Stomach (tissue), 9 donors: ENCODE results near the gene STXBP5L. TPM values are rescaled to one million over a fixed set of nuclear protein-coding genes. Genes with fewer than 3 reads are reported as not detected.

Experiments
- DNase-seq, 2 donors: peaks; one replicate each; pipeline versions ENCODE4 v3.0.0 to v3.0.0-alpha.2; 2013 to 2019
- H3K27ac ChIP-seq, 5 donors: fragments of 200-600 bp in 4 of 5; sonication (generic) in 4 of 5; one replicate each; pipeline ENCODE4 v1.5.1; 2013 to 2019; ENCODE audit warnings: mild to moderate bottlenecking in 1 of 5, moderate library complexity in 1 of 5
- H3K27me3 ChIP-seq, 3 donors: fragments of 200-600 bp; sonication (generic); one replicate each; pipeline ENCODE4 v1.5.1; 2017 to 2019; ENCODE audit warnings: mixed run types in 1 of 3
- H3K36me3 ChIP-seq, 4 donors: fragments of 200-600 bp; sonication (generic); 1 replicate in 3 of 4; 2 replicates in 1 of 4; pipeline ENCODE4 v1.5.1; 2016 to 2019
- H3K4me1 ChIP-seq, 4 donors: fragments of 200-600 bp; sonication (generic); one replicate each; pipeline ENCODE4 v1.5.1; 2016 to 2019
- H3K4me3 ChIP-seq, 4 donors: fragments of 200-600 bp; sonication (generic) in 3 of 4; one replicate each; pipeline ENCODE4 v1.5.1; 2016 to 2019; ENCODE audit warnings: mild to moderate bottlenecking in 1 of 4
- H3K9me3 ChIP-seq, 4 donors: fragments of 200-600 bp; sonication (generic); one replicate each; pipeline ENCODE4 v1.5.1; 2016 to 2019
- CTCF ChIP-seq, 7 experiments: fragments of 450-650 bp in 4 of 7; fragments of 200-600 bp in 3 of 7; sonication (generic) in 3 of 7; IDR thresholded peaks; one replicate each; pipeline ENCODE4 v1.5.1; 2016 to 2019; ENCODE audit warnings: antibody characterized with exemption in 7 of 7, control low read depth in 2 of 7, mild to moderate bottlenecking in 1 of 7
- EP300 ChIP-seq: sonication (generic); formaldehyde crosslinking; IDR thresholded peaks from one replicate; pipeline ENCODE4 v1.6.1; 2017; ENCODE audit warnings: antibody characterized with exemption
- POLR2A ChIP-seq, 4 donors: fragments of 450-650 bp; IDR thresholded peaks; one replicate each; pipeline ENCODE4 v1.6.1; 2016; ENCODE audit warnings: antibody characterized with exemption in 4 of 4, control low read depth in 2 of 4, mild to moderate bottlenecking in 1 of 4, moderate library complexity in 1 of 4
- POLR2AphosphoS5 ChIP-seq, 3 donors: sonication (generic); formaldehyde crosslinking; IDR thresholded peaks; one replicate each; pipeline ENCODE4 v1.6.1; 2016; ENCODE audit warnings: antibody characterized with exemption in 3 of 3
- WGBS, 5 donors: extraction: QIAGEN DNeasy Blood & Tissue Kit in 3 of 5; methylation state at CpG; one replicate each; pipeline versions ENCODE4 v1.1.5 to v1.1.7; 2013 to 2018; 5-methylcytosine and 5-hydroxymethylcytosine counted together
- intact Hi-C: fragments of 100-400 bp; cut with DNase I; formaldehyde crosslinking; loops from one replicate; pipeline ENCODE4 v1.15.1; 2023; ENCODE audit warnings: low total_unique reads
- polyA plus RNA-seq, 3 donors: library from polyadenylated mRNA; stranded (reverse); fragments of 200-250 nt; gene quantifications; one replicate each; pipeline ENCODE4 v1.2.3, GENCODE V29; 2013
- total RNA-seq, 5 donors: library from RNA; depleted of rRNA; stranded (reverse); fragments of >200 nt; gene quantifications; one replicate each; pipeline versions ENCODE4 v1.1.0 to v1.2.3, GENCODE V29; 2014 to 2016
- donor health status: healthy with polysubstance abuse.
- donor health status: Bipolar disorder and iron deficiency.
- donor health status: healthy.

STXBP5L gene
- total and polyA plus RNA-seq, 8 donors: 0.08 to 12.8 (median 0.42) TPM

GRCh38 chr3:120928991-120929390 lies 21.0 kb downstream of the STXBP5L start:
- WGBS, 5 donors: 79 to 94% (median 86%) methylated on average over 1 of the region's 1 CpG

GRCh38 chr3:120931593-120931992 lies 23.6 kb downstream of the STXBP5L start:
- no peaks in the 10 kb centered on the region for H3K4me1 ChIP-seq
- TF ChIP-seq POLR2AphosphoS5 (IDR thresholded peaks at IDR 0.05): no peak
- no peak for TF ChIP-seq POLR2A (IDR thresholded peaks at IDR 0.05)
- TF ChIP-seq EP300: no peak
- TF ChIP-seq CTCF (IDR thresholded peaks at IDR 0.05): no peak
- 56 to 77% (median 66%) methylated on average over 2 of the region's 2 CpGs for WGBS, 5 donors
- no peak overlapping the region for H3K4me3 ChIP-seq
- H3K36me3 ChIP-seq: no peaks in the 10 kb centered on the region
- peaks cover 0 to 12% (median 9%) of the 10 kb centered on the region in 4 donors for H3K9me3 ChIP-seq
- H3K27ac ChIP-seq: no peak overlapping the region
- no peaks in the 10 kb centered on the region for H3K27me3 ChIP-seq
- intact Hi-C loops: no loop called here
- DNase-seq: no peak

More at GRCh38 chr3:120928991-120929390, 21.0 kb downstream of the STXBP5L start:
- Histone ChIP-seq H3K4me3 (no peak overlapping the region), H3K27me3 (no peaks in the 10 kb centered on the region), H3K27ac (no peak overlapping the region), H3K4me1 (no peaks in the 10 kb centered on the region), H3K36me3 (no peaks in the 10 kb centered on the region), H3K9me3 (peaks cover 0 to 33% (median 22%) of the 10 kb centered on the region in 4 donors)
- no peak for TF ChIP-seq POLR2AphosphoS5 (IDR thresholded peaks at IDR 0.05)
- no peak for TF ChIP-seq POLR2A (IDR thresholded peaks at IDR 0.05)
- TF ChIP-seq CTCF (IDR thresholded peaks at IDR 0.05): no peak
- no peak for TF ChIP-seq EP300
- DNase-seq: no peak
- intact Hi-C loops: no loop called here

GRCh38 chr3:120956143-120956542 lies 48.1 kb downstream of the STXBP5L start:
- intact Hi-C loops: no loop called here
- H3K27me3 ChIP-seq: no peaks in the 10 kb centered on the region
- TF ChIP-seq POLR2AphosphoS5 (IDR thresholded peaks at IDR 0.05) (no peak), EP300 (no peak), POLR2A (IDR thresholded peaks at IDR 0.05) (no peak), CTCF (IDR thresholded peaks at IDR 0.05) (no peak)
- no peaks in the 10 kb centered on the region for H3K4me1 ChIP-seq
- 55 to 84% (median 81%) methylated on average over 3 of the region's 3 CpGs for WGBS, 5 donors
- no peaks in the 10 kb centered on the region for H3K36me3 ChIP-seq
- H3K4me3 ChIP-seq: no peak overlapping the region
- DNase-seq: no peak
- H3K27ac ChIP-seq: no peak overlapping the region
- peaks cover 0 to 5% (median under 1%) of the 10 kb centered on the region in 4 donors for H3K9me3 ChIP-seq

GRCh38 chr3:120982608-120983320 lies 74.8 kb downstream of the STXBP5L start:
- TF ChIP-seq POLR2AphosphoS5 (IDR thresholded peaks at IDR 0.05) (no peak), POLR2A (IDR thresholded peaks at IDR 0.05) (no peak), EP300 (no peak), CTCF (IDR thresholded peaks at IDR 0.05) (no peak)
- H3K27ac ChIP-seq: no peak overlapping the region
- H3K4me1 ChIP-seq: no peaks in the 10 kb centered on the region
- H3K27me3 ChIP-seq: no peaks in the 10 kb centered on the region
- no peak overlapping the region for H3K4me3 ChIP-seq
- H3K9me3 ChIP-seq: peaks cover 5 to 24% (median 14%) of the 10 kb centered on the region in 4 donors
- no peaks in the 10 kb centered on the region for H3K36me3 ChIP-seq
- no peak for DNase-seq
- 72 to 91% (median 83%) methylated on average over 3 of the region's 3 CpGs for WGBS, 5 donors
- intact Hi-C loops: no loop called here
